ENCODE data around the gene SEMA4C. TPM values are rescaled to one million over a fixed set of nuclear protein-coding genes. Genes with fewer than 3 reads are reported as not detected.
A peak's percentile ranks its signal among the peaks of the same experiment; 100 is the strongest.

The SEMA4C gene
- polyA plus RNA-seq, 1 of the 3 experiments (the other 2 are of a cell fraction): 34.8 TPM

- Histone ChIP-seq H3K4me1 (ENCODE audit: control insufficient read depth in 1 of 2, insufficient read depth in 2 of 2, low read depth in 1 of 2, low read length in 1 of 2) (peaks cover 0 to 18% of the 10 kb centered on the region in 2 experiments; a peak in 1 of 4 replicates), H3F3A (replicated peaks; ENCODE audit: insufficient read depth) (peaks cover 17% of the 10 kb centered on the region), H3K79me2 (ENCODE audit: insufficient read depth) (peaks cover 32% of the 10 kb centered on the region), H3K9me3 (no peaks in the 10 kb centered on the region), H3K9ac (no peak overlapping the region), H3K4me2 (peak overlapping the region; percentile 93; the same call in 1 of the 2 replicates), H3K27me3 (ENCODE audit: insufficient read depth) (no peaks in the 10 kb centered on the region), H3K36me3 (replicated peaks in 1 of 2; ENCODE audit: control insufficient read depth in 1 of 2, insufficient read depth in 2 of 2, low read length in 1 of 2) (peaks cover 0 to 34% of the 10 kb centered on the region in 2 experiments), H3K9me2 (no peaks in the 10 kb centered on the region), H2AFZ (ENCODE audit: low read depth) (no peak overlapping the region), H3K27ac (ENCODE audit: low read depth in 2 of 2, low read length in 1 of 2) (no peak overlapping the region; a peak in 1 of 4 replicates), H3K4me3 (ENCODE audit: low read depth in 2 of 2, low read length in 1 of 2) (no peak overlapping the region), H4K20me1 (ENCODE audit: insufficient read depth) (no peaks in the 10 kb centered on the region)
- ChIA-PET POLR2A (no interaction called here), CTCF (interaction anchor here (0.7 to 8.1 kb wide), 12 partner anchors 9 to 117 kb away, joined by 3 to 332 read pairs (median 8); partner anchors contain the start of gene SEMA4C)
- no peak for TF ChIP-seq SMC3 (IDR thresholded peaks at IDR 0.05; ENCODE audit: low read depth, low read length)
- no peak for TF ChIP-seq USF2 (IDR thresholded peaks at IDR 0.05; ENCODE audit: borderline replicate concordance, low read depth, low read length)
- TF ChIP-seq POLR2AphosphoS5 (IDR thresholded peaks at IDR 0.05; ENCODE audit: low read depth, low read length): peak; percentile 20; the same call in 1 of the 2 replicates
- TF ChIP-seq MXI1 (IDR thresholded peaks at IDR 0.05; ENCODE audit: low read depth, low read length): no peak
- TF ChIP-seq YY1 (IDR thresholded peaks at IDR 0.05; ENCODE audit: low read depth): no peak
- TF ChIP-seq NFIC (IDR thresholded peaks at IDR 0.05; ENCODE audit: borderline replicate concordance): 0 out of 2 replicates have a peak, but pooled peaks have one; percentile 17
- no peak for TF ChIP-seq JUND (IDR thresholded peaks at IDR 0.05)
- TF ChIP-seq FOXM1 (IDR thresholded peaks at IDR 0.05; ENCODE audit: low read depth): no peak
- TF ChIP-seq MAX (IDR thresholded peaks at IDR 0.05; ENCODE audit: low read depth): no peak
- no peak for TF ChIP-seq TAF1 (IDR thresholded peaks at IDR 0.05; ENCODE audit: borderline replicate concordance, low read depth, low read length)
- TF ChIP-seq GATA2 (CRISPR knock-in tag; IDR thresholded peaks at IDR 0.05): no peak
- WGBS (ENCODE audit: low lambda C conversion rate): 94% methylated on average over 11 of the region's 11 CpGs
- DNase-seq: no peak
These were observed 10.7 kb downstream of the SEMA4C start for GRCh38 chr2:96859099-96859649.

GRCh38 chr2:96857667-96858372, 12.1 kb downstream of the SEMA4C start, which contains the start of gene ANKRD39:
TSS of gene ANKRD39 (minus strand) at chr2:96858016. CDS start at chr2:96857987, 29 bp downstream.
- Histone ChIP-seq H3K27ac (ENCODE audit: low read depth in 2 of 2, low read length in 1 of 2) (peak within 1 kb of the TSS; percentile 41 to 82; a peak in 3 of 4 replicates), H3K36me3 (replicated peaks in 1 of 2; ENCODE audit: control insufficient read depth in 1 of 2, insufficient read depth in 2 of 2, low read length in 1 of 2) (peaks cover 4 to 29% of the 10 kb centered on the region in 2 experiments), H3K9ac (peak within 1 kb of the TSS; percentile 83), H3K4me2 (peak within 1 kb of the TSS; percentile 93), H4K20me1 (ENCODE audit: insufficient read depth) (no peaks in the 10 kb centered on the region), H3K9me3 (no peaks in the 10 kb centered on the region), H3K4me1 (ENCODE audit: control insufficient read depth in 1 of 2, insufficient read depth in 2 of 2, low read depth in 1 of 2, low read length in 1 of 2) (peaks cover 0 to 18% of the 10 kb centered on the region in 2 experiments; a peak in 1 of 4 replicates), H3K27me3 (ENCODE audit: insufficient read depth) (no peaks in the 10 kb centered on the region), H3K9me2 (no peaks in the 10 kb centered on the region), H3K4me3 (ENCODE audit: low read depth in 2 of 2, low read length in 1 of 2) (peak within 1 kb of the TSS; percentile 75 to 80), H2AFZ (ENCODE audit: low read depth) (peak within 1 kb of the TSS; percentile 91), H3F3A (replicated peaks; ENCODE audit: insufficient read depth) (peaks cover 17% of the 10 kb centered on the region), H3K79me2 (ENCODE audit: insufficient read depth) (peaks cover 32% of the 10 kb centered on the region)
- POLR2A ChIA-PET: interaction anchor here (0.6 to 2.5 kb wide), 13 partner anchors 11 to 97 kb away, joined by 3 to 27 read pairs (median 5); partner anchors contain the start of genes ANKRD23, CNNM3 and CNNM4
- 0% methylated on average over 6 of the region's 81 CpGs for WGBS (ENCODE audit: low lambda C conversion rate)
- CTCF ChIA-PET: interaction anchor here (0.5 to 8.1 kb wide), 47 partner anchors 10 to 255 kb away, joined by 3 to 332 read pairs (median 6); partner anchors contain the start of genes ANKRD23, ANKRD36, CNNM3 and SEMA4C
- DNase-seq: peak; percentile 99
- peak; percentile 35; the same call in 1 of the 2 replicates for TF ChIP-seq POLR2AphosphoS5 (IDR thresholded peaks at IDR 0.05; ENCODE audit: low read depth, low read length)
- peak; percentile 87 for TF ChIP-seq SMC3 (IDR thresholded peaks at IDR 0.05; ENCODE audit: low read depth, low read length)
- 0 out of 4 replicates have a peak, but pooled peaks have one; percentile 16 to 20 for TF ChIP-seq EP300 (IDR thresholded peaks at IDR 0.05; ENCODE audit: borderline replicate concordance in 1 of 2, low read depth in 1 of 2, low read length in 1 of 2)
- no peak; the same call in 1 of the 2 replicates for TF ChIP-seq TCF12 (IDR thresholded peaks at IDR 0.05)
- no peak for TF ChIP-seq RXRA (IDR thresholded peaks at IDR 0.05; ENCODE audit: borderline replicate concordance, low read depth)
- no peak for TF ChIP-seq GATA2 (CRISPR knock-in tag; IDR thresholded peaks at IDR 0.05)
- peak; percentile 84 for TF ChIP-seq RAD21 (IDR thresholded peaks at IDR 0.05; ENCODE audit: low read length)
- TF ChIP-seq ZBTB33 (IDR thresholded peaks at IDR 0.05; ENCODE audit: borderline replicate concordance, low read depth): no peak
- TF ChIP-seq NRF1 (IDR thresholded peaks at IDR 0.05; ENCODE audit: low read depth, low read length): peak; percentile 46
- no peak for TF ChIP-seq NFIC (IDR thresholded peaks at IDR 0.05; ENCODE audit: borderline replicate concordance)
- peak; percentile 66; the same call in 1 of the 2 replicates for TF ChIP-seq FOXJ3 (CRISPR knock-in tag; IDR thresholded peaks at IDR 0.05)
- peak; percentile 28; the same call in 1 of the 2 replicates for TF ChIP-seq GABPA (IDR thresholded peaks at IDR 0.05; ENCODE audit: low read depth)
- no peak for TF ChIP-seq FOSL2 (IDR thresholded peaks at IDR 0.05; ENCODE audit: borderline replicate concordance, low read depth)
- no peak for TF ChIP-seq JUND (IDR thresholded peaks at IDR 0.05)
- TF ChIP-seq MAX (IDR thresholded peaks at IDR 0.05; ENCODE audit: low read depth): no peak
- no peak for TF ChIP-seq MEF2A (IDR thresholded peaks at IDR 0.05; ENCODE audit: borderline replicate concordance, low read depth)
- TF ChIP-seq RFX5 (IDR thresholded peaks at IDR 0.05; ENCODE audit: low read length): peak; percentile 71
- TF ChIP-seq ELF1 (IDR thresholded peaks at IDR 0.05): 0 out of 2 replicates have a peak, but pooled peaks have one; percentile 39

All from SK-N-SH (cell line).